HG03457 (cell line): ENCODE measurements around the gene ZNF708.
"Not testable (repeated sequence)": the region's sequence is repeated elsewhere in the genome, so short reads cannot be mapped to it uniquely, and the experiment has no call there.

Source experiments
- ATAC-seq: cut with Tn5 transposase; IDR thresholded peaks from one replicate; pipeline ENCODE4 v1.9.1; 2021; ENCODE audit warnings: moderate number of reproducible peaks; ENCODE audit not compliant: unreplicated experiment

The ZNF708 gene

DNA sequence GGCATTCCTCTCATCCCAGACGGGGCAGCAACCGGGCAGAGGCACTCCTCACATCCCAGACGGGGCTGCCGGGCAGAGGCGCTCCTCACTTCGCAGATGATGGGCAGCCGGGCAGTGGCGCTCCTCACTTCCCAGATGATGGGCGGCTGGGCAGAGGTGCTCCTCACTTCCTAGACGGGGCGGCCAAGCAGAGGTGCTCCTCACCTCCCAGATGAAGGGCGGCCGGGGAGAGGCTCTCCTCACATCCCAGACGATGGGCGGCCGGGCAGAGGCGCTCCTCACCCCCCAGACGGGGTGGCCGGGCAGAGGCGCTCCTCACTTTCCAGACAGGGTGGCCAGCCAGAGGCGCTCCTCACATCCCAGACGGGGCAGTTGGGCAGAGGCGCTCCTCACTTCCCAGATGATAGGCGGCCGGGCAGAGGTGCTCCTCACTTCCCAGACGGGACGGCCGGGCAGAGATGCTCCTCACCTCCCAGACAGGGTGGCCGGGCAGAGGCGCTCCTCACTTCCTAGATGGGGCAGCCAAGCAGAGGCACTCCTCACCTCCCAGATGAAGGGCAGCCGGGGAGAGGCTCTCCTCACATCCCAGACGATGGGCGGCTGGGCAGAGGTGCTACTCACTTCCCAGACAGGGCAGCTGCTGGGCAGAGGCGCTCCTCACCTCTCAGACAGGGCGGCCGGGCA lies 68.9 kb downstream of the ZNF708 start:
- no peak for ATAC-seq

DNA sequence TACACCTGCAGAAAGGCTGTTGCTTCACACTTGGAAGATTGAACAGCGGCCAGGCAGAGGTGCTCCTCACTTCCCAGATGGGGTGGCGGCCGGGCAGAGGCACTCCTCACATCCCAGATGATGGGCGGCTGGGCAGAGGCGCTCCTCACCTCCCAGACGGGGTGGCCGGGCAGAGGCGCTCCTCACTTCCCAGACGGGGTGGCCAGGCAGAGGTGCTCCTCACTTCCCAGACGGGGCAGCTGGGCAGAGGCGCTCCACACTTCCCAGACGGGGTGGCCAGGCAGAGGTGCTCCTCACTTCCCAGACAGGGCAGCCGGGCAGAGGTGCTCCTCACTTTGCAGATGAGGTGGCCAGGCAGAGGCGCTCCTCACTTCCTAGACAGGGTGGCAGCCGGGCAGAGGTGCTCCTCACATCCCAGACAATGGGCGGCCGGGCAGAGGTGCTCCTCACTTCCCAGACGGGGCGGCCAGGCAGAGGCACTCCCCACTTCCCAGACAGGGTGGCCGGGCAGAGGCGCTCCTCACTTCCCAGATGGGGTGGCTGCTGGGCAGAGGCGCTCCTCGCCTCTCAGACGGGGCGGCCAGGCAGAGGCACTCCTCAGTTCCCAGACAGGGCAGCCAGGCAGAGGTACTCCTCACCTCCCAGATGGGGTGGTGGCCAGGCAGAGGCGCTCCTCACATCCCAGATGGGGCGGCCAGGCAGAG lies 69.6 kb downstream of the ZNF708 start:
- not testable (repeated sequence) for ATAC-seq

DNA sequence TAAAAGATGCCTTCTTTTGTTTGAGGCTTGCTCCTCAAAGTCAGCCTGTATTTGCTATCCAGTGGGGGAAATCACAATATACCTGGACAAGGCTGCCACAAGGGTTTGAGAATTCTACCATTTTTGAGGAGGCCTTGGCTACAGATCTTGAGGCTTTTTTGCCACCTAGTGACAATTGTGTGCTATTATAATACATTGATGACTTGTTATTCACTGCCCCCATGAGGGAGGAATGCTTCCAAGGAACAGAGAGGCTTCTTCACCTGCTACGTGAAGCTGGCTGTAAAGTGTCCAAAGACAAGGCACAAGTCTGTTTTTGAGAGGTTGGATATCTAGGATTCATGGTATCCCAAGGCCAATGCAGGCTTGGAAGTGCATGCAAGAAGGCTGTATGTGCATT lies 72.5 kb downstream of the ZNF708 start:
- no peak for ATAC-seq
